Right lobe of liver (tissue), 6 donors: Measurements from ENCODE around the gene CMBL. TPM values are rescaled to one million over a fixed set of nuclear protein-coding genes. Genes with fewer than 3 reads are reported as not detected.

Experiments used
- ATAC-seq, 4 donors: fragments of 200-7000 bp; cut with Tn5 transposase; one replicate each; pipeline ENCODE4 v1.9.1; 2020; ENCODE audit warnings: mild to moderate bottlenecking in 4 of 4, moderate library complexity in 4 of 4
- DNase-seq, 3 donors: peaks; one replicate each; pipeline ENCODE4 v3.0.0-alpha.2; 2020
- H3K27ac ChIP-seq, 3 donors: fragments of 200-600 bp; one replicate each; pipeline ENCODE4 v1.8.0; 2022
- H3K27me3 ChIP-seq, 2 donors: fragments of 200-600 bp; one replicate each; pipeline ENCODE4 v1.8.0; 2022
- H3K36me3 ChIP-seq, 4 donors: fragments of 200-600 bp; sonication (generic) in 1 of 4; one replicate each; pipeline versions ENCODE4 v1.5.1 to v1.8.0; 2017 to 2022; ENCODE audit warnings: control low read depth in 1 of 4
- H3K4me1 ChIP-seq, 4 donors: fragments of 200-600 bp; sonication (generic) in 1 of 4; one replicate each; pipeline versions ENCODE4 v1.5.1 to v1.8.0; 2017 to 2022; ENCODE audit warnings: control low read depth in 1 of 4
- H3K4me3 ChIP-seq, 3 donors: fragments of 200-600 bp; one replicate each; pipeline ENCODE4 v1.8.0; 2022
- H3K9me3 ChIP-seq, 4 donors: fragments of 200-600 bp; sonication (generic) in 1 of 4; one replicate each; pipeline versions ENCODE4 v1.5.1 to v1.8.0; 2017 to 2022; ENCODE audit warnings: control low read depth in 1 of 4
- POLR2A ChIP-seq: fragments of 450-650 bp; IDR thresholded peaks from one replicate; pipeline ENCODE4 v1.6.1; 2017; ENCODE audit warnings: antibody characterized with exemption, mild to moderate bottlenecking
- WGBS: methylation state at CpG from one replicate; pipeline ENCODE4 v1.1.6; 2018; ENCODE audit warnings: low coverage, low lambda C conversion rate; ENCODE audit not compliant: insufficient coverage; ENCODE audit errors: missing lambda C conversion rate; 5-methylcytosine and 5-hydroxymethylcytosine counted together
- intact Hi-C, 2 donors: fragments of 100-400 bp; cut with DNase I; formaldehyde crosslinking; loops; one replicate each; pipeline versions ENCODE4 v1.11.2 to v1.14.1; 2022
- total RNA-seq, 6 experiments: library from RNA; depleted of rRNA in 2 of 6; stranded (reverse); fragments of >200 nt in 2 of 6; fragmentation: NEBNext Ultra II Directional in 3 of 6; extraction: Animal tissue kit (Norgen Biotek cat#: 25700) in 3 of 6; gene quantifications; one replicate each; pipeline versions ENCODE4 v1.1.0 to v1.2.4, GENCODE V29; 2016 to 2023
- TF ChIP-seq, protein P1 (sequence below), 4 donors: fragments of 200-600 bp in 3 of 4; fragments of 450-650 bp in 1 of 4; IDR thresholded peaks; one replicate each; pipeline versions ENCODE4 v1.5.1 to v1.8.0; 2016 to 2022; ENCODE audit warnings: antibody characterized with exemption in 4 of 4, mild to moderate bottlenecking in 2 of 4
- donor health status: DM: no; HTN: yes; CAD: no.
- donor health status: DM: no; HTN: no; CAD: no.
- donor health status: DM: no; HTN: no; CAD: no.
- donor health status: DM: no; HTN: yes; CAD: no.
- donor health status: DM: no; HTN: yes; CAD: no.

The CMBL gene
- total RNA-seq, 6 experiments from 2014 or later = 29.4 to 206 (median 97.7) TPM

DNA sequence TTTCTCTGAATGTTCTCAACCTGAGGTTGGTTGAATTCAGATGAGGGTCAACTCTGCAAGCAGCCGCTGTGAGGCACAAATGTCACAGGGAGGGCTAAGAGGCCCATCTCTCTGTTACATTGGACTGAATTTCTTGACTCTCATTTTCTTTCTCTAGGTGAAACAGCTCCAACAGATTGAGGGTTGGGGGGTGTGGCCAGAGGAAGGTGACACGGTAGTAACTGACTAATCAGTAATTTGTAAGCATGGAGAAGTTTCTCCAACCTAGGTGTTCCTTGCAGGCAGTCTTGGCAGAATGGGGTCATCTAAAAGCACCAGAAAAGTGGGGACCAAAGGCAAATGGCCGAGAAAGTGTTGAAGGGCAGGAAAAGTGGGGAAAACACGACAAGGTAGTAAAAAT lies 40.9 kb downstream of the CMBL start:
- 76% methylated on average over 4 of the region's 4 CpGs for WGBS
- intact Hi-C loops = no loop called here

DNA sequence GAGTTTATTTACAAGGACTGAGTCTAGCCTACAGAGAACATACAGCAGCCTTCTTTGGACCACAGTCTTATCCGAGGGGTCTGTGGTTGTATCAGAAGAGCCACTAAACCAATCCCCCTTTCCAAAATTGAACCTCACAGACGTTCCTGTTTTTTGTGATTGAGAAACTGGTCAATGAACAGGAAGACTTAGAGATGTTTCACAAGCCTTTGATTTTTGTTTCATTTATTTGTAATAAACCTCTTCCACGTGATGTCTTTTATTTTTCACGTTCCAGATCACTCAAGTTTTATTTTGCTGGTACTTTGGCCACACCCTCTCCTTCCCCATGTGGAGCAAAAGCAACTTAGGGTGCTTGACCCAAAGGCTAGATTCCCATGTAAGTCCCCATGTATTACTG lies 41.6 kb downstream of the CMBL start:
- Histone ChIP-seq H3K36me3 (peaks cover 0 to 47% (median 16%) of the 10 kb centered on the region in 4 donors), H3K27me3 (no peaks in the 10 kb centered on the region), H3K27ac (no peak overlapping the region), H3K4me1 (peaks cover 0 to 18% (median 8%) of the 10 kb centered on the region in 4 donors), H3K4me3 (no peak overlapping the region), H3K9me3 (no peaks in the 10 kb centered on the region)
- ATAC-seq (no peak), DNase-seq (no peak)
- TF ChIP-seq, protein P1, sequence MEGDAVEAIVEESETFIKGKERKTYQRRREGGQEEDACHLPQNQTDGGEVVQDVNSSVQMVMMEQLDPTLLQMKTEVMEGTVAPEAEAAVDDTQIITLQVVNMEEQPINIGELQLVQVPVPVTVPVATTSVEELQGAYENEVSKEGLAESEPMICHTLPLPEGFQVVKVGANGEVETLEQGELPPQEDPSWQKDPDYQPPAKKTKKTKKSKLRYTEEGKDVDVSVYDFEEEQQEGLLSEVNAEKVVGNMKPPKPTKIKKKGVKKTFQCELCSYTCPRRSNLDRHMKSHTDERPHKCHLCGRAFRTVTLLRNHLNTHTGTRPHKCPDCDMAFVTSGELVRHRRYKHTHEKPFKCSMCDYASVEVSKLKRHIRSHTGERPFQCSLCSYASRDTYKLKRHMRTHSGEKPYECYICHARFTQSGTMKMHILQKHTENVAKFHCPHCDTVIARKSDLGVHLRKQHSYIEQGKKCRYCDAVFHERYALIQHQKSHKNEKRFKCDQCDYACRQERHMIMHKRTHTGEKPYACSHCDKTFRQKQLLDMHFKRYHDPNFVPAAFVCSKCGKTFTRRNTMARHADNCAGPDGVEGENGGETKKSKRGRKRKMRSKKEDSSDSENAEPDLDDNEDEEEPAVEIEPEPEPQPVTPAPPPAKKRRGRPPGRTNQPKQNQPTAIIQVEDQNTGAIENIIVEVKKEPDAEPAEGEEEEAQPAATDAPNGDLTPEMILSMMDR (IDR thresholded peaks at IDR 0.05) = no peak
- TF ChIP-seq POLR2A = no peak
- whole genome bisulfite sequencing = 36% methylated on average over 4 of the region's 4 CpGs
- intact Hi-C loops = no loop called here

More for the DNA sequence above, 40.9 kb downstream of the CMBL start:
- no peaks in the 10 kb centered on the region for H3K27me3 ChIP-seq
- H3K4me1 ChIP-seq = peaks cover 0 to 18% (median 8%) of the 10 kb centered on the region in 4 donors
- no peak for ATAC-seq
- TF ChIP-seq POLR2A = no peak
- TF ChIP-seq, protein P1 (IDR thresholded peaks at IDR 0.05) = no peak
- peaks cover 0 to 40% (median 14%) of the 10 kb centered on the region in 4 donors for H3K36me3 ChIP-seq
- H3K27ac ChIP-seq = no peak overlapping the region
- H3K4me3 ChIP-seq = no peak overlapping the region
- DNase-seq = no peak
- H3K9me3 ChIP-seq = no peaks in the 10 kb centered on the region

DNA sequence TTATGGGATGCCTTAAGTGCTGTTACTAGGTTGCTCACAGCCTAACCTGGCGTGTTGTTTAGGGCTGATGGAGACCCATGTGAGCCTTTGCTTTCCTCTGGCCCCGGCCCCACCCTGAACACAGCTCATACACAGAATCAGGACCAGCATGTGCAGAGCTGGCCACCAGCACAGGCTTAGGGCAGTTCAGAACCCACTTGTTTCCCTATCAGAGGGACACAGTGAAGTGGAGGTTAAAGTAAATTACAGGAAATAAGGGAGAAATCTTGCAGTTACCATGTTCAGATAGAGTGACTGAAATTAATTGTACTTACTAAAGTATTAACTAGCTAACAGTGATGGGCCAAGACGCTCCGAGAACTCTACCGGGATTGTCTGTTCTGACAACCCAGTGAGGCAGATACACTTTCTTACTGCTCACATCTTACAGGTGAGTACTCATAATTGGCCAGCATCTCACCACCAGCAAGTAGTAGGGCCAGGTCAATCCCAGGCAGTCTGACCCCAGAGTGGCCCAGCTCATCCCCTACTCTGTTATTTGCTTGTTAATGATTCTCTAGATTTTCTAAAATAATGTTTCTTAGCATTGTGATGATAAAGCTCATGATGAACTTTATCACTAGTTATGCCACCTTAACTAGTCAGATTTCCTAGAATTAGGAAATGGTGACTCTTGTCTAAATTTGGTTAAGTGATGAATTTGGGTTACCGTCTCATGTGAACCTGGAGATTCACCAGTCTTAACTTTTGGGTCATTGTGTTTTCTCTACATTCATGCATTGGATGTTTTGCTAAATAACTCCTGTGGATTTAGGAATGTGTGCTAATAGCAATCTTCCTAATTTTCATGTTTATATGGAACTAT lies 42.2 kb downstream of the CMBL start:
- no peaks in the 10 kb centered on the region for H3K9me3 ChIP-seq
- DNase-seq = no peak
- WGBS = 68% methylated on average over 5 of the region's 6 CpGs
- no peak overlapping the region for H3K27ac ChIP-seq
- peaks cover 0 to 23% (median 8%) of the 10 kb centered on the region in 4 donors for H3K4me1 ChIP-seq
- TF ChIP-seq POLR2A = no peak
- TF ChIP-seq, protein P1 (IDR thresholded peaks at IDR 0.05) = no peak
- H3K36me3 ChIP-seq = peaks cover 0 to 54% (median 19%) of the 10 kb centered on the region in 4 donors
- intact Hi-C loops = no loop called here
- H3K4me3 ChIP-seq = no peak overlapping the region
- ATAC-seq = no peak
- H3K27me3 ChIP-seq = no peaks in the 10 kb centered on the region

DNA sequence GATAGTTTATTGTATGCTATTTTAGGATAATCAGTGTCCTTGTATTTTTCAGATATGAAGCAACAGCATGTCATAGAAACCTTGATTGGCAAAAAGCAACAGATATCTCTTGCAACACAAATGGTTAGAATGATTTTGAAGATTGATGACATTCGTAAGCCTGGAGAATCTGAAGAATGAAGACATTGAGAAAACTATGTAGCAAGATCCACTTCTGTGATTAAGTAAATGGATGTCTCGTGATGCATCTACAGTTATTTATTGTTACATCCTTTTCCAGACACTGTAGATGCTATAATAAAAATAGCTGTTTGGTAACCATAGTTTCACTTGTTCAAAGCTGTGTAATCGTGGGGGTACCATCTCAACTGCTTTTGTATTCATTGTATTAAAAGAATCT lies 43.1 kb downstream of the CMBL start:
- no peak overlapping the region for H3K27ac ChIP-seq
- DNase-seq = no peak
- WGBS = 68% methylated on average over 3 of the region's 3 CpGs
- H3K4me3 ChIP-seq = no peak overlapping the region
- H3K4me1 ChIP-seq = peaks cover 0 to 29% (median 8%) of the 10 kb centered on the region in 4 donors
- no peak for ATAC-seq
- TF ChIP-seq, protein P1 (IDR thresholded peaks at IDR 0.05) = no peak
- no peak for TF ChIP-seq POLR2A
- H3K36me3 ChIP-seq = peaks cover 6 to 63% (median 24%) of the 10 kb centered on the region in 4 donors
- no peaks in the 10 kb centered on the region for H3K9me3 ChIP-seq
- intact Hi-C loops = no loop called here
- H3K27me3 ChIP-seq = no peaks in the 10 kb centered on the region
